Neural cell (in vitro differentiated cells): ENCODE results near the gene STAT4. TPM values are rescaled to one million over a fixed set of nuclear protein-coding genes. Genes with fewer than 3 reads are reported as not detected.

Experiments
- H2AFZ ChIP-seq: fragments of 200-600, 300-800 bp; sonication (generic), shearing (Covaris generic); 2 replicates; pipeline ENCODE4 v1.6.0; 2014; ENCODE audit warnings: low read depth, mild to moderate bottlenecking, antibody characterized with exemption, low read length, moderate library complexity
- H3F3A ChIP-seq: fragments of 200-600 bp; shearing (Covaris generic); 2 replicates; pipeline ENCODE4 v1.6.1; 2016; ENCODE audit warnings: mild to moderate bottlenecking, moderate library complexity, mixed read lengths, antibody characterized with exemption, low read length; ENCODE audit not compliant: insufficient read depth, poor library complexity, severe bottlenecking
- H3K27ac ChIP-seq: fragments of 200-600, 300-800 bp; sonication (generic), shearing (Covaris generic); 2 replicates; pipeline ENCODE4 v1.5.1; 2014; ENCODE audit warnings: mild to moderate bottlenecking, low read length, moderate library complexity
- H3K27me3 ChIP-seq: fragments of 300-800, 200-600 bp; sonication (generic), shearing (Covaris generic); 2 replicates; pipeline ENCODE4 v1.6.0; 2014; ENCODE audit warnings: mild to moderate bottlenecking, low read depth, low read length, moderate library complexity; ENCODE audit not compliant: insufficient read depth
- H3K36me3 ChIP-seq: fragments of 300-800, 200-600 bp; sonication (generic), shearing (Covaris generic); 2 replicates; pipeline ENCODE4 v1.5.1; 2014; ENCODE audit warnings: mild to moderate bottlenecking, antibody characterized with exemption, low read length, moderate library complexity; ENCODE audit not compliant: insufficient read depth
- H3K4me2 ChIP-seq: fragments of 300-800, 200-600 bp; sonication (generic), shearing (Covaris generic); 2 replicates; pipeline ENCODE4 v1.6.0; 2014; ENCODE audit warnings: mild to moderate bottlenecking, low read length
- H3K4me3 ChIP-seq: fragments of 300-800, 200-600 bp; sonication (generic), shearing (Covaris generic); 2 replicates; pipeline ENCODE4 v1.5.1; 2014; ENCODE audit warnings: mild to moderate bottlenecking, low read length, moderate library complexity
- H3K79me2 ChIP-seq: fragments of 200-600 bp; shearing (Covaris generic); replicated peaks from 2 replicates; pipeline ENCODE4 v1.6.0; 2014; ENCODE audit warnings: mild to moderate bottlenecking, low read length, moderate library complexity; ENCODE audit not compliant: insufficient read depth
- H3K9ac ChIP-seq: fragments of 300-800, 200-600 bp; sonication (generic), shearing (Covaris generic); 2 replicates; pipeline ENCODE4 v1.6.1; 2016; ENCODE audit warnings: mild to moderate bottlenecking, low read length, mixed read lengths
- H3K9me2 ChIP-seq: fragments of 200-600 bp; shearing (Covaris generic); 2 replicates; pipeline ENCODE4 v1.6.1; 2016; ENCODE audit warnings: mild to moderate bottlenecking, low read length, mixed read lengths; ENCODE audit not compliant: insufficient read depth
- H3K9me3 ChIP-seq: fragments of 200-600, 300-800 bp; sonication (generic), shearing (Covaris generic); 2 replicates; pipeline ENCODE4 v1.6.1; 2016; ENCODE audit warnings: mild to moderate bottlenecking, mixed run types, low read length, moderate library complexity, mixed read lengths
- H4K20me1 ChIP-seq: fragments of 200-600 bp; shearing (Covaris generic); 2 replicates; pipeline ENCODE4 v1.6.1; 2016; ENCODE audit warnings: mild to moderate bottlenecking, mixed run types; ENCODE audit not compliant: insufficient read depth
- EP300 ChIP-seq: fragments of 450-650 bp; conservative IDR thresholded peaks from 2 replicates; pipeline ENCODE4 v1.6.1; 2014; ENCODE audit warnings: antibody characterized with exemption, mild to moderate bottlenecking, moderate library complexity; ENCODE audit not compliant: poor library complexity, severe bottlenecking
- EZH2 ChIP-seq: fragments of 200-600, 300-800 bp; shearing (Covaris generic), sonication (generic); IDR thresholded peaks from 2 replicates; pipeline ENCODE4 v1.6.1; 2014; ENCODE audit warnings: antibody characterized with exemption, low read length, borderline replicate concordance, mild to moderate bottlenecking; ENCODE audit not compliant: insufficient read depth, poor library complexity, severe bottlenecking
- MXI1 ChIP-seq: fragments of 450-650 bp; conservative IDR thresholded peaks from 2 replicates; pipeline ENCODE4 v1.6.1; 2014; ENCODE audit warnings: antibody characterized with exemption, mild to moderate bottlenecking; ENCODE audit not compliant: poor library complexity, severe bottlenecking
- POLR2AphosphoS5 ChIP-seq: IDR thresholded peaks from 2 replicates; pipeline ENCODE4 v1.6.1; 2012
- RAD21 ChIP-seq: fragments of 450-650 bp; conservative IDR thresholded peaks from 2 replicates; pipeline ENCODE4 v1.6.1; 2014; ENCODE audit warnings: antibody characterized with exemption, mild to moderate bottlenecking, moderate library complexity
- REST ChIP-seq: IDR thresholded peaks from 2 replicates; pipeline ENCODE4 v1.6.1; 2012; ENCODE audit warnings: borderline replicate concordance
- SMC3 ChIP-seq: fragments of 450-650 bp; conservative IDR thresholded peaks from 2 replicates; pipeline ENCODE4 v1.6.1; 2014; ENCODE audit warnings: antibody characterized with exemption, mild to moderate bottlenecking, moderate library complexity; ENCODE audit not compliant: poor library complexity
- TAF1 ChIP-seq: IDR thresholded peaks from 2 replicates; pipeline ENCODE4 v1.6.1; 2012; ENCODE audit warnings: low read depth
- polyA plus RNA-seq: library from polyadenylated mRNA; depleted of rRNA; stranded (reverse); fragments of >200 nt; gene quantifications from 2 replicates; pipeline ENCODE4 v1.2.3, GENCODE V29; 2014
- TF ChIP-seq, protein P1 (sequence below): fragments of 450-650 bp; IDR thresholded peaks from 2 replicates; pipeline ENCODE4 v1.5.1; 2014; ENCODE audit warnings: antibody characterized with exemption, mild to moderate bottlenecking, moderate library complexity; ENCODE audit not compliant: poor library complexity, severe bottlenecking

STAT4 gene
- polyA plus RNA-seq, 1 donor from 2014 or later = 3.7 TPM

DNA sequence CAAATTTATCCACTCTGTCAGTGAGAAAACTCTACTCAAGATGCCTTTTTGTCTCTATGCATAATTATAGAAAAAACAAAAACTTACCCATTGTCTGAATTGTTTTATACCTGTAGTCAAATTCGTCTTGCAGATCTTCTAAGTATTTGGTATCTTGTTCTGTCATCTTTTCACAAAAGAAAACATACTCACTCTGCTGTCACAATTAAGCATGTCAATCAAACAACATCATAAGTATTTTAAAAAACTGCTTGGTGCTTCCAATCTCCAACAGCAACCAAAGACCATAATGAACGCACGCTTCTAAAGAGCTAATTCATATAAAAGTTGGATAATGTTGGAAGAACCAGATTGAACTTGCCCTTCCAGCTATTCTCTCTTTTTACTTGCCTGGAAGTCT, 81.2 kb downstream of the STAT4 start:
- Histone ChIP-seq H3K9me3 (no peaks in the 10 kb centered on the region), H3F3A (no peaks in the 10 kb centered on the region), H3K27ac (no peak overlapping the region), H3K9me2 (no peaks in the 10 kb centered on the region), H2AFZ (no peak overlapping the region), H3K27me3 (no peaks in the 10 kb centered on the region), H3K4me2 (no peak overlapping the region), H3K9ac (no peak overlapping the region), H4K20me1 (no peaks in the 10 kb centered on the region), H3K79me2 (no peaks in the 10 kb centered on the region), H3K4me3 (no peak overlapping the region), H3K36me3 (no peaks in the 10 kb centered on the region)
- TF ChIP-seq MXI1 (no peak), REST (no peak), EP300 (no peak), TAF1 (no peak), RAD21 (no peak), SMC3 (no peak), POLR2AphosphoS5 (no peak), EZH2 (no peak)
- TF ChIP-seq, protein P1, sequence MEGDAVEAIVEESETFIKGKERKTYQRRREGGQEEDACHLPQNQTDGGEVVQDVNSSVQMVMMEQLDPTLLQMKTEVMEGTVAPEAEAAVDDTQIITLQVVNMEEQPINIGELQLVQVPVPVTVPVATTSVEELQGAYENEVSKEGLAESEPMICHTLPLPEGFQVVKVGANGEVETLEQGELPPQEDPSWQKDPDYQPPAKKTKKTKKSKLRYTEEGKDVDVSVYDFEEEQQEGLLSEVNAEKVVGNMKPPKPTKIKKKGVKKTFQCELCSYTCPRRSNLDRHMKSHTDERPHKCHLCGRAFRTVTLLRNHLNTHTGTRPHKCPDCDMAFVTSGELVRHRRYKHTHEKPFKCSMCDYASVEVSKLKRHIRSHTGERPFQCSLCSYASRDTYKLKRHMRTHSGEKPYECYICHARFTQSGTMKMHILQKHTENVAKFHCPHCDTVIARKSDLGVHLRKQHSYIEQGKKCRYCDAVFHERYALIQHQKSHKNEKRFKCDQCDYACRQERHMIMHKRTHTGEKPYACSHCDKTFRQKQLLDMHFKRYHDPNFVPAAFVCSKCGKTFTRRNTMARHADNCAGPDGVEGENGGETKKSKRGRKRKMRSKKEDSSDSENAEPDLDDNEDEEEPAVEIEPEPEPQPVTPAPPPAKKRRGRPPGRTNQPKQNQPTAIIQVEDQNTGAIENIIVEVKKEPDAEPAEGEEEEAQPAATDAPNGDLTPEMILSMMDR = no peak

DNA sequence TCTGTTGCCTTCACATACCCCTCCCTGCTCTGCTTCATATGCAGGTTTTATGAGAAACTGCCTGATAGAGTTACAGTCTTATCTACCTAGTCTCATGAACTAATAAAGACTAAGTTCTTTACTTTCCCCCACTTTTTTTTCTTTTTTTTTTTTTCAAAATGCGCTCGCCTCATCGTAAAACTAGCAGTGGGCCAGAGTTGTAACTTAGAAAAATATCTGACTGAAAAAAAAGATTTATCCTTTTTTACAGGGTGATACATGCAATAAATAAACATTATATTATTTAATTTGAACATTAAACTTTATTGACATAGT, 83.9 kb downstream of the STAT4 start:
- no peaks in the 10 kb centered on the region for H3K27me3 ChIP-seq
- H4K20me1 ChIP-seq = no peaks in the 10 kb centered on the region
- no peaks in the 10 kb centered on the region for H3K9me3 ChIP-seq
- no peak overlapping the region for H3K27ac ChIP-seq
- no peaks in the 10 kb centered on the region for H3F3A ChIP-seq
- TF ChIP-seq REST (no peak), EZH2 (no peak), MXI1 (no peak), EP300 (no peak)
- TF ChIP-seq, protein P1 = no peak
- H3K36me3 ChIP-seq = no peaks in the 10 kb centered on the region
- no peak overlapping the region for H2AFZ ChIP-seq
- no peak overlapping the region for H3K4me3 ChIP-seq
- H3K9ac ChIP-seq = no peak overlapping the region
- no peaks in the 10 kb centered on the region for H3K9me2 ChIP-seq
- H3K4me2 ChIP-seq = no peak overlapping the region
- H3K79me2 ChIP-seq = no peaks in the 10 kb centered on the region
